ENCODE data around the gene VMP1.

Gene VMP1

GRCh38 chr17:59707149-59707970, at the start of gene VMP1, which contains the start of gene PTRH2:
Gene VMP1 (plus strand): TSS chr17:59707654. CDS start chr17:59731447, 23,793 bp downstream.
Gene PTRH2 (minus strand): TSS chr17:59707430. CDS start chr17:59697978, 9,452 bp downstream.
- DNase-seq = peak; percentile 98

- no peak for DNase-seq
Measured at GRCh38 chr17:59666235-59666634, 41.2 kb upstream of the VMP1 start.

- peak; percentile 74 for DNase-seq
Measured at GRCh38 chr17:59668816-59669215, 38.6 kb upstream of the VMP1 start.

DNA sequence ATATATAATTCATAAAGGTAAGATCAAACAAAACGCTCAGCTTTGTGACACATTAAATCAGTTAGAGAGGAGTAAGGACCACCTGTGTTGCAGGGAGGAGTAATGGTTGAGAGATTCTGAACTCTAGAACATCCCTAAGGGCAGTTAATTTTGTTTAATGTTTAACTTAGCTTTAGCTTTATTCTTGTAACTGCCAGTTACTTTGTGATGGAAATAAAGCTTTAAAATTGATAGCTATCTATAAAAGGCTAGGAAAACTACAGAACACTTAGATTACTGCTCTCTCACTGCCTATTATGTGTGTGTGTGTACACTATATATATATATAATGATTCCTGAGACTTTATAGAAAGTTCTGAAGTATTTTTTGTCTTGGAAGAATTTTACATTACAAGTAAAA, 38.0 kb upstream of the VMP1 start:
- no peak for DNase-seq

GRCh38 chr17:59669944-59670343, 37.5 kb upstream of the VMP1 start:
- DNase-seq = no peak

DNA sequence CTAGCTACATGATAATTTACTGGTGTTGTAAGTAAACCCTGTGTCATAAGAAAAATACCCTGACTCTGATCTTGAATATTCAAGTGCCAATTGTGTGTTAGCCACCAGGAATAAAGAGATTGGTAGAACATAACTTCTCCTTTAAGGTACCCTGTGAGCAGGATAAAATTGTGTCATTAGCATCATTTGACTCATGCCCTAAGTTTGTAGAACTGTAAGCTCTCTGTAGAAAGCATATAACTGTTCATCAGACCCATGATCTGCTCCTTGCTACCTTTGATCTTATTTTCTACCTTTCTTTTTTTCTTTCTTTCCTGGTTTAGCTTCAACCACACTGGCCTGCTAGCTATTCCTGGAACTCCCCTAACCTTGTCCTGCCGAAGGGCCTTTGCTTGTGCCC, 36.1 kb upstream of the VMP1 start:
- DNase-seq = no peak

GRCh38 chr17:59675231-59675630, 32.2 kb upstream of the VMP1 start:
- no peak for DNase-seq

GRCh38 chr17:59676716-59677115, 30.7 kb upstream of the VMP1 start:
- no peak for DNase-seq

DNA sequence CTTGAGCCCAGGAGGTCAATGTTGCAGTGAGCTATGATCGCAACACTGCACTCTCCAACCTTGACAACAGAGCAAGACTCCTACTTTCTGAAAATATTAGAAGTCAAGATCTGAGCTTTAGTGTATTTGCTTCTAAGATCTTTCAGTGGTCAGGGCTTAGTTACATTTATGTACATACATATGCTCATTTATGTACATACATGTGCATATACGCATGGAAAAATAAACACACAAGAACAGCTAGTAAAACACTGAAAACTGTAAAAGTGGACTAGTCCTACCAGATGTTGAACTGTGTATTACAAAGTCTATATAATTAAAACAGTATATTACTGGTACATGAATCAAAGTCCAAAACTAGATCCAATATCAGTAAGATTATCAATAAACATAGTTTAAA, 28.5 kb upstream of the VMP1 start:
- no peak for DNase-seq

DNA sequence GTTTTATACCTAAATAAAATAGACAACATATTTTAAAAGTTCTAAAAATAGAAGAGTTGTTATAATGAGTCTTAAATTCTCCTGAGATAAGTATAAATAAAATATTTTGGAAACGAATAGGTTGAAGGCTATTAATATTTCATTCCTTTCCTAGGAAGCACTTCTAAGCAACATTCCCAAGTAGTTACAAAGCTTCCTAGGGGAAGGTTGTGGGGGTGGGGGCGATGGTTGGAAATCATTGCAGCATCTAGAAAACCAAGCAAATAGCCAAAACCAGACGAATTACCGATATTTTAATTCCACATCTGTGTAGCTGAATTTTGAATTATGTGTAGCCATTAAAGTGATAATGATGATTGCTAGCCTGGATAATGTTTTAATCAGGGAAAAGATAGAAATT, 27.1 kb upstream of the VMP1 start:
- no peak for DNase-seq

DNA sequence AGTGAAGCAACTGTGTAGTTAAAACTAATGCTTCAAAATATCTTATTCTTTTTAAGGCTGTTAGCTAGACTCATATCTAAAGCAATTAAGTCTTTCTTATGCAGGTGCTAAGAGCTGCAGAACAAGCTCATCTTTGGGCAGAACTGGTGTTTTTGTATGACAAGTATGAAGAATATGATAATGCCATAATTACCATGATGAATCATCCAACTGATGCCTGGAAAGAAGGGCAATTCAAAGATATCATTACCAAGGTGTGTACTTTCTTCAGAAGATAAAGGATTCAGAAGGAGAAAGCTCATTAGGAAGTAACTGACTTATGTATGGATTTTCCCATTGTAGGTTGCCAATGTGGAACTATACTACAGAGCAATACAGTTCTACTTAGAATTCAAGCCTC, 24.2 kb upstream of the VMP1 start:
- no peak for DNase-seq

- no peak for DNase-seq
Measured at GRCh38 chr17:59684967-59685366, 22.5 kb upstream of the VMP1 start.

- no peak for DNase-seq
Measured at GRCh38 chr17:59688008-59688407, 19.4 kb upstream of the VMP1 start.

DNA sequence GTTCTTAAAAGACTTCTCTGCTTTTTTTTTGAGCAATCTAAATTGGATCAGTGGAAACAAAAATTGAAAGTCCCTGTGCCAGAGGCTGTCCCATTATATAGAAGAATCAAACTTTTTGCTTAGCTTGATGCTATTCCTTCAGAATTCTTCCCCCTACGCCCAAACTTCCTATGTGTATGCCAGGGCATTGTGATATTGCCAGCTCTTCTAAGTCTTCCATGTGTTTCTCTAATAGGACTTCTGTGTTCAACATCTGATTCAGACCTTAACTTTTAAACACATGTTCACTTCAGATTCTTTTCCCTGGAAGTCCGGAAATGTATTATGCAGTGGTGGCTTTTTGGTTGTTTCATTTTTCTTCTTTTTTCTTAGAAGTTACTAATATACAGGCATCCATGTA, 19.0 kb upstream of the VMP1 start:
- no peak for DNase-seq

- DNase-seq = no peak
Measured at GRCh38 chr17:59693582-59693981, 13.9 kb upstream of the VMP1 start.

- no peak for DNase-seq
Measured at GRCh38 chr17:59694344-59694743, 13.1 kb upstream of the VMP1 start.

DNA sequence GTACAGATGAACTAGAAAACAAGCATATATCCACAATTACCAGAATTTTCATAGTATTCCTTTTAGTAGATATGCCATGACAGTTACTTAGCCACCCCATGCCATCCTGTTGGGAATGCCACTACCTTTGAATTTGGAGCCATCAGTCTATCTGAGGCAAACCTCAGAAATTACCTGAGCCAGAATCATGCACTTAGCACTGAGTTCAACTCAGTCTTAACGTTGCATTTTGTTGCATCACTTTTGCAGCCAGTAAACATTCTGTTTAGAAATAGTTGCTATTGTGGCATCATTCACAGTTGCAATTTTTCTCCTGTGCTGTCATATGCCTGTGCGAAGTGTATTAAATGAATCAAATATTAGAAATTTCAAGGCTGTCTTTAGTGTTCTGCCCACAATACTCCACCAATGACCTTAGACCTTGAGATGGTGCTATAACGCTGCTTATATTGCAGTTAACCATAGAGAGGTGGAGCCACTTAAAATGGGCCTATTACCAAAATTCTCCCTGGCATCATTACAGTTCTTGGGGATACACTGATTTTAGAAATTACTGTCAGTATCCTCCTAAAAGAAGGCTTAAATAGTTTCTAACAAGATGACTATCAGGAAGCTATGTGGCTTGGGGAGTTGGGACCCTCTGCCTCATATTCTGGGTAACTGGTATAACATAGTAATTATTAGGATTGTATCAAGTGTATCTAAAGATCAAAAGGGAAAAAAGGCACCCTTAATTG, 11.3 kb upstream of the VMP1 start:
- no peak for DNase-seq

DNA sequence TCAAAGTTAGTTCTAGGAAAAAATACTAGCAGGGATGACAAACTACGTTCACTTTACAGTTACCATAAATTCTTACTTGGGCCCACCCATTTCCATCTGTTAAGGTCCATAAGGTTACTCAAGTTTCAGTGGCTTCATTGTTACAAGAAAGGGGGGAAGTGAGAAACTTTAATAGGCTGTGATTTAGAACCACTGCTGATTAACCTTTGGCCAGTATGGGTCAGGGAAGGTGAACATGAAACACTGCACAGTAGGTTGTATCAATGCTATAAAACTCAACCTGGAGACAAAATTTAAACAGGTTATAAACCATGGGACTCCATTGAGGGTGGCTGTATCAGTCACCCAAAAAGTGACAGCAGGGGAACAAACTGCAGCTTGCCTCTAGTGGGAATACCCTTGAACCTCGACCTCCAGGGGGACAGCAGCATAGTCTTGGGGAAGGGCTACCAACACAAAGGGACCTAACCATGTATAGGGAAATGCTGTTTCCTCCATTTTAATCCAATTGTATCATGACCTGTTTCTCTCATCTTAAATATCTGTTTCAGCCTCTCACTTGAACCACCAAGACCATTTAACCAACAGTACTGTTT, 10.7 kb upstream of the VMP1 start:
- no peak for DNase-seq

DNA sequence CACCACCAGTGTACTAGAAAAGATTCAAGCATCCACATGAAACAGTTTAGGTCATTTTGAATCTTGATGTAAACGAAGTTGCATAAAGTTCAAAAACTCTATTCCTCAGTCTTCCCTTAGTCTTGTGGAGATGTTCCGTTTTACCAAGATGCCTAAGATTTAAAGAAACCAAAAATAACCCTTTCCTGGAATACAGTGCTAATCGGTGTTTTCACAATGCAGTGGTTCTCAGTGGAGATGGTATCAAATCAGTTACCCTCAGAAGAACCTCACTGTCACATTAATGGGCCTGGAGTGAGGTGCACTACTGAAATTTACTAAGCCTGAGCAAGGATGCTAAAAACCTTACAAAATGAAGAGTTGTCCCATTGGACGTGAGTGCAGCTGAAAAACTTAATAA, 9.3 kb upstream of the VMP1 start:
- no peak for DNase-seq

DNA sequence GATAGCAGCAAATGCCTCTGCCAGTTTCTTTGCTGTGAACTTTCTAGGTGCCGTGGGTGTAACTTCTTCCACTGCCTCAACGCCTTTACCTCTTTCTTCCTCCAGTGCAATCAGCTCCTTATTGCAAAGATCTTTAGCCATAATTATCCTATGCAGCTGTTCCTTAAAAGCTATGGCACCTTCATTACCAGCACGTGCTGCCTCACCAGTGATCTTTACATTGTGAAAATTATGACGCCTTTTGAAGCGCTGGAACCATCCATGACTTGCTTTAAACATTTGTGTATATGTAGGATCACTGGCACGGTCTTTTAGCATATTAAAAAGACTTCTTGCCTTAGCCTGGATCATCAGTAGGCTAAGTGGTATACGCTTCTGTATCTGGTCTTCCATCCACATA, 8.2 kb upstream of the VMP1 start:
- DNase-seq = no peak

DNA sequence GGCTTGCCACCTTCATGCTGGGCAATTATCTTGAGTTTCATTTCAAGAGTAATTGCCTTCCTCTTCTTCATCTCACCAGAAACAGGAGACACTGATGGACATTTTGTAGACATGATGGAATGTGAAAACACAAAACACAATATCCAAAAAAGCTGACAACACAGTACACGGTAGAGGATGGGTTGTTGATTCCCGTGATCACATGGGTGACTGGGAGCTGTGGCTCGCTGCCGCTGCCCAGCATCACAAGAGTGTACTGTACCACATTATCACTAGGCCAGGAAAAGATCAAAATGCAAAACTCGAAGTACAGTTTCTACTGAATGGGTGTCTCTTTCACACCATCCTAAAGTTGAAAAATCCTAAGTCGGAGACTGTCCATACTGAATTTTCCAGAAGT, 7.7 kb upstream of the VMP1 start:
- DNase-seq = no peak

DNA sequence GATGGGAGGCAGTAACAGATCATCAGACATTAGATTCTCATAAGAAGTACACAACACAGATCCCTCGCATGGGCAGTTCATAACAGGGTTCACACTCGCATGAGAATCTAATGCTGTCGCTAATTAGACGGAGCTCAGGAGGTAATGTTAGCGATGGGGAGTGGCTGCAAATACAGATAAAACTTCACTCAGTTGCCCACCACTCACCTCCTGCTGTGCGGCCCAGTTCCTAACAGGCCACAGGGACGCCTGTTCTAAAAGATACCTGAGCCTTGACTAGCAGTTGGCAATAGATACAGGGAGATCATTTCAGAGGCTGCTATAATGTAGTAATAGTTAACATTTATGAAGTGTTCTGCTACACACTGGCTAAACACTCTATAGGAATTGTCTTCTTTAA, 5.2 kb upstream of the VMP1 start:
- DNase-seq = no peak

- DNase-seq = no peak
Measured at GRCh38 chr17:59707971-59708430, 547 bp downstream of the VMP1 start.

- no peak for DNase-seq
Measured at GRCh38 chr17:59711936-59712335, 4.5 kb downstream of the VMP1 start.

All from GF-D8 (cell line).